Stimulated activated CD4-positive, alpha-beta T cell treated with anti-CD3 and anti-CD28 coated beads, Interleukin-1b, Interleukin-23, amount 100 ng/mL, for 24 hours (primary cell): ENCODE data around the gene SEMA5B.

Source experiments
- DNase-seq, 4 experiments: peaks; one replicate each; pipeline ENCODE4 v3.0.0-alpha.2; 2020; ENCODE audit warnings: low read depth in 4 of 4, low spot score in 1 of 4

SEMA5B gene

GRCh38 chr3:123060054-123060453, 32.5 kb upstream of the SEMA5B start:
- no peak for DNase-seq

- DNase-seq: no peak
Observed at GRCh38 chr3:123058505-123058904, 30.9 kb upstream of the SEMA5B start.

- no peak for DNase-seq
Observed at GRCh38 chr3:123055352-123055751, 27.8 kb upstream of the SEMA5B start.

- DNase-seq: no peak
Observed at GRCh38 chr3:123054931-123055330, 27.4 kb upstream of the SEMA5B start.

GRCh38 chr3:123054109-123054778, 26.7 kb upstream of the SEMA5B start:
- no peak for DNase-seq

GRCh38 chr3:123053107-123053506, 25.5 kb upstream of the SEMA5B start:
- DNase-seq: no peak

GRCh38 chr3:123050666-123051065, 23.1 kb upstream of the SEMA5B start:
- DNase-seq: no peak

GRCh38 chr3:123048480-123049237, 21.1 kb upstream of the SEMA5B start:
- DNase-seq: no peak

GRCh38 chr3:123047062-123047319, 19.4 kb upstream of the SEMA5B start:
- no peak for DNase-seq

- no peak for DNase-seq
Observed at GRCh38 chr3:123046262-123047061, 18.9 kb upstream of the SEMA5B start.

- no peak for DNase-seq
Observed at GRCh38 chr3:123044981-123045763, 17.6 kb upstream of the SEMA5B start.

- no peak for DNase-seq
Observed at GRCh38 chr3:123042413-123042812, 14.8 kb upstream of the SEMA5B start.

- no peak for DNase-seq
Observed at GRCh38 chr3:123039178-123039577, 11.6 kb upstream of the SEMA5B start.

GRCh38 chr3:123038751-123039150, 11.2 kb upstream of the SEMA5B start:
- no peak for DNase-seq

- no peak for DNase-seq
Observed at GRCh38 chr3:123037015-123037375, 9.4 kb upstream of the SEMA5B start.

- DNase-seq: no peak
Observed at GRCh38 chr3:123036352-123037014, 8.9 kb upstream of the SEMA5B start.

GRCh38 chr3:123034996-123035395, 7.4 kb upstream of the SEMA5B start:
- DNase-seq: no peak

- no peak for DNase-seq
Observed at GRCh38 chr3:123034120-123034519, 6.6 kb upstream of the SEMA5B start.

GRCh38 chr3:123032057-123032456, 4.5 kb upstream of the SEMA5B start:
- no peak for DNase-seq

GRCh38 chr3:123031051-123031450, 3.5 kb upstream of the SEMA5B start:
- DNase-seq: no peak

- DNase-seq: no peak
Observed at GRCh38 chr3:123028233-123028828, 768 bp upstream of the SEMA5B start.
